SU-DHL-6 (cell line): Measurements from ENCODE around the gene DAPK3.

ENCODE experiments used
- H2AFZ ChIP-seq: fragments of 200-600 bp; sonication (generic); 2 replicates; pipeline ENCODE4 v1.6.1; 2014; ENCODE audit warnings: low read depth, mild to moderate bottlenecking, moderate library complexity, mixed read lengths, antibody characterized with exemption, low read length; ENCODE audit not compliant: severe bottlenecking
- H3F3A ChIP-seq: fragments of 200-600 bp; shearing (Covaris generic); 2 replicates; pipeline ENCODE4 v1.6.0; 2016; ENCODE audit warnings: antibody characterized with exemption, mild to moderate bottlenecking; ENCODE audit not compliant: insufficient read depth
- H3K27ac ChIP-seq: fragments of 200-600 bp; sonication (generic); 2 replicates; pipeline ENCODE4 v1.5.1; 2016; ENCODE audit warnings: low read depth, mild to moderate bottlenecking, low read length, moderate library complexity, mixed read lengths
- H3K27me3 ChIP-seq: fragments of 200-600 bp; sonication (generic), shearing (Covaris generic); 2 replicates; pipeline ENCODE4 v1.6.0; 2014; ENCODE audit warnings: mild to moderate bottlenecking, low read length
- H3K36me3 ChIP-seq: fragments of 200-600 bp; sonication (generic); 2 replicates; pipeline ENCODE4 v1.6.1; 2014; ENCODE audit warnings: mild to moderate bottlenecking, low read length, mixed read lengths
- H3K4me2 ChIP-seq: fragments of 300-600, 200-600 bp; shearing (Covaris generic), sonication (generic); 2 replicates; pipeline ENCODE4 v1.6.0; 2014; ENCODE audit warnings: low read length, low read depth, mild to moderate bottlenecking; ENCODE audit not compliant: poor library complexity, severe bottlenecking
- H3K4me3 ChIP-seq: fragments of 200-600 bp; sonication (generic); 2 replicates; pipeline ENCODE4 v1.5.1; 2014; ENCODE audit warnings: antibody characterized with exemption, low read length, mild to moderate bottlenecking, mixed read lengths; ENCODE audit not compliant: insufficient read depth, poor library complexity, severe bottlenecking
- H3K79me2 ChIP-seq: fragments of 200-600 bp; sonication (generic); 2 replicates; pipeline ENCODE4 v1.6.1; 2014; ENCODE audit warnings: mild to moderate bottlenecking, low read length, moderate library complexity; ENCODE audit not compliant: insufficient read depth
- H3K9ac ChIP-seq: fragments of 200-600 bp; sonication (generic); 2 replicates; pipeline ENCODE4 v1.7.0; 2014; ENCODE audit warnings: mild to moderate bottlenecking, low read length
- H3K9me2 ChIP-seq: fragments of 200-600 bp; sonication (generic); replicated peaks from 2 replicates; pipeline ENCODE4 v1.6.1; 2014; ENCODE audit warnings: low read length; ENCODE audit not compliant: insufficient read depth
- H3K9me3 ChIP-seq: fragments of 200-600 bp; sonication (generic); 2 replicates; pipeline ENCODE4 v1.6.1; 2014; ENCODE audit warnings: low read length, mixed read lengths; ENCODE audit not compliant: insufficient read depth
- H4K20me1 ChIP-seq: fragments of 200-600 bp; sonication (generic); 2 replicates; pipeline ENCODE4 v1.6.1; 2014; ENCODE audit warnings: low read depth, mild to moderate bottlenecking, antibody characterized with exemption, low read length, moderate library complexity, mixed read lengths
- CTCF ChIP-seq: fragments of 200-600 bp; sonication (generic); IDR thresholded peaks from one replicate; pipeline ENCODE4 v1.5.1; 2017; ENCODE audit warnings: antibody characterized with exemption, mild to moderate bottlenecking, low read length, moderate library complexity; ENCODE audit not compliant: insufficient read depth, poor library complexity, severe bottlenecking
- EZH2phosphoT487 ChIP-seq: fragments of 200-600 bp; sonication (generic), shearing (Covaris generic); conservative IDR thresholded peaks from 2 replicates; pipeline ENCODE4 v1.6.1; 2018; ENCODE audit warnings: mild to moderate bottlenecking, antibody characterized with exemption, low read length, moderate library complexity, mixed read lengths

The DAPK3 gene

GRCh38 chr19:3980353-3981251 lies 9.7 kb upstream of the DAPK3 start:
- H2AFZ ChIP-seq: no peak overlapping the region
- no peak overlapping the region for H3K27ac ChIP-seq
- H3K27me3 ChIP-seq: no peaks in the 10 kb centered on the region
- no peaks in the 10 kb centered on the region for H3K9me2 ChIP-seq
- no peak overlapping the region for H3K4me3 ChIP-seq
- H3K79me2 ChIP-seq: peaks cover 57% of the 10 kb centered on the region
- H3F3A ChIP-seq: peaks cover 62% of the 10 kb centered on the region
- no peaks in the 10 kb centered on the region for H3K9me3 ChIP-seq
- TF ChIP-seq EZH2phosphoT487 (no peak), CTCF (no peak)
- peaks cover 59% of the 10 kb centered on the region; the same call in 1 of the 2 replicates for H4K20me1 ChIP-seq
- peaks cover 62% of the 10 kb centered on the region for H3K36me3 ChIP-seq
- no peak overlapping the region for H3K9ac ChIP-seq
- no peak overlapping the region for H3K4me2 ChIP-seq

GRCh38 chr19:3979674-3980352 lies 8.9 kb upstream of the DAPK3 start:
- Histone ChIP-seq H3K9ac (no peak overlapping the region), H3K36me3 (peaks cover 63% of the 10 kb centered on the region), H3K4me2 (no peak overlapping the region), H3K27me3 (no peaks in the 10 kb centered on the region), H3K79me2 (peaks cover 53% of the 10 kb centered on the region), H4K20me1 (peaks cover 61% of the 10 kb centered on the region; the same call in 1 of the 2 replicates), H3K4me3 (no peak overlapping the region), H3K9me3 (no peaks in the 10 kb centered on the region), H3K27ac (no peak overlapping the region), H3K9me2 (no peaks in the 10 kb centered on the region), H3F3A (peaks cover 66% of the 10 kb centered on the region), H2AFZ (no peak overlapping the region)
- TF ChIP-seq CTCF (no peak), EZH2phosphoT487 (no peak)

GRCh38 chr19:3979289-3979673 lies 8.4 kb upstream of the DAPK3 start:
- H2AFZ ChIP-seq: no peak overlapping the region
- H3K36me3 ChIP-seq: peaks cover 59% of the 10 kb centered on the region
- TF ChIP-seq EZH2phosphoT487: no peak
- no peak for TF ChIP-seq CTCF
- no peak overlapping the region for H3K4me3 ChIP-seq
- peaks cover 60% of the 10 kb centered on the region for H3F3A ChIP-seq
- no peak overlapping the region for H3K27ac ChIP-seq
- peaks cover 47% of the 10 kb centered on the region for H3K79me2 ChIP-seq
- H3K27me3 ChIP-seq: no peaks in the 10 kb centered on the region
- no peak overlapping the region for H3K9ac ChIP-seq
- H3K9me3 ChIP-seq: no peaks in the 10 kb centered on the region
- peaks cover 58% of the 10 kb centered on the region; the same call in 1 of the 2 replicates for H4K20me1 ChIP-seq
- H3K9me2 ChIP-seq: no peaks in the 10 kb centered on the region
- H3K4me2 ChIP-seq: no peak overlapping the region
